Measurements from ENCODE around the gene STARD13. TPM values are rescaled to one million over a fixed set of nuclear protein-coding genes. Genes with fewer than 3 reads are reported as not detected.
A peak's percentile ranks its signal among the peaks of the same experiment; 100 is the strongest.

The STARD13 gene
- total RNA-seq, 2 experiments from 2014 or later, result not detected

- ATAC-seq (no peak), DNase-seq (no peak)
- H3K4me3 Mint-ChIP-seq, result no peak overlapping the region
- intact Hi-C loops (cut with micrococcal nuclease), result no loop called here
- H3K9me3 Mint-ChIP-seq, result no peaks in the 10 kb centered on the region
- H3K27me3 Mint-ChIP-seq, result peaks cover 1% of the 10 kb centered on the region
- ChIA-PET POLR2A (no interaction called here), CTCF (no interaction called here)
- TF ChIP-seq CTCF (IDR thresholded peaks at IDR 0.05), result no peak
- no peak overlapping the region for H3K27ac Mint-ChIP-seq
- no peaks in the 10 kb centered on the region for H3K36me3 Mint-ChIP-seq (ENCODE audit: low read depth)
- no peaks in the 10 kb centered on the region for H3K4me1 Mint-ChIP-seq (ENCODE audit: low read depth)
Observed at GRCh38 chr13:33257841-33258807, 27.4 kb downstream of the STARD13 start.

GRCh38 chr13:33256148-33256840, 29.3 kb downstream of the STARD13 start:
- Mint-ChIP-seq H3K27me3 (peaks cover 2% of the 10 kb centered on the region), H3K4me3 (no peak overlapping the region), H3K27ac (no peak overlapping the region), H3K9me3 (no peaks in the 10 kb centered on the region), H3K36me3 (ENCODE audit: low read depth) (no peaks in the 10 kb centered on the region), H3K4me1 (ENCODE audit: low read depth) (no peaks in the 10 kb centered on the region)
- CTCF ChIA-PET, result no interaction called here
- intact Hi-C loops (cut with micrococcal nuclease), result no loop called here
- TF ChIP-seq CTCF (IDR thresholded peaks at IDR 0.05), result no peak
- POLR2A ChIA-PET, result interaction anchor here (0.6 kb wide), 1 partner anchor 489 kb away, joined by 3 read pairs; no protein-coding TSS in a partner anchor
- DNase-seq (no peak), ATAC-seq (no peak)

- ChIA-PET POLR2A (no interaction called here), CTCF (no interaction called here)
- no peak overlapping the region for H3K4me3 Mint-ChIP-seq
- H3K9me3 Mint-ChIP-seq, result no peaks in the 10 kb centered on the region
- ATAC-seq (no peak), DNase-seq (no peak)
- no peak overlapping the region for H3K27ac Mint-ChIP-seq
- intact Hi-C loops (cut with micrococcal nuclease), result no loop called here
- no peak for TF ChIP-seq CTCF (IDR thresholded peaks at IDR 0.05)
- H3K36me3 Mint-ChIP-seq (ENCODE audit: low read depth), result no peaks in the 10 kb centered on the region
- no peaks in the 10 kb centered on the region for H3K4me1 Mint-ChIP-seq (ENCODE audit: low read depth)
- H3K27me3 Mint-ChIP-seq, result peaks cover 2% of the 10 kb centered on the region
Observed at GRCh38 chr13:33252135-33252534, 33.4 kb downstream of the STARD13 start.

- POLR2A ChIA-PET, result no interaction called here
- peak; percentile 3 for DNase-seq
Observed at GRCh38 chr13:33251131-33251661, 34.4 kb downstream of the STARD13 start.

More at GRCh38 chr13:33251131-33251661, 34.4 kb downstream of the STARD13 start:
- no peak for TF ChIP-seq CTCF (IDR thresholded peaks at IDR 0.05)
- CTCF ChIA-PET, result no interaction called here
- H3K36me3 Mint-ChIP-seq (ENCODE audit: low read depth), result no peaks in the 10 kb centered on the region
- intact Hi-C loops (cut with micrococcal nuclease), result no loop called here
- no peak overlapping the region for H3K4me3 Mint-ChIP-seq
- H3K4me1 Mint-ChIP-seq (ENCODE audit: low read depth), result no peaks in the 10 kb centered on the region
- H3K9me3 Mint-ChIP-seq, result no peaks in the 10 kb centered on the region
- no peak overlapping the region for H3K27ac Mint-ChIP-seq
- peaks cover 1% of the 10 kb centered on the region for H3K27me3 Mint-ChIP-seq
- ATAC-seq, result no peak
